CD4-positive, alpha-beta memory T cell (primary cell): ENCODE measurements around the gene CAP2. TPM values are rescaled to one million over a fixed set of nuclear protein-coding genes. Genes with fewer than 3 reads are reported as not detected.
"Not testable (repeated sequence)": the region's sequence is repeated elsewhere in the genome, so short reads cannot be mapped to it uniquely, and the experiment has no call there.

ENCODE experiments used
- CTCF ChIA-PET: fragments of 350-600 bp; sonication (Branson Sonifier 250); formaldehyde crosslinking; loops from one replicate; lab custom pipeline; 2021; ENCODE audit warnings: inconsistent platforms; ENCODE audit not compliant: partially characterized antibody; lab: Charles Lee
- POLR2A ChIA-PET: fragments of 350-600 bp; sonication (Branson Sonifier 250); formaldehyde crosslinking; loops from one replicate; lab custom pipeline; 2021; ENCODE audit not compliant: partially characterized antibody; lab: Charles Lee
- DNase-seq, 5 donors: peaks; one replicate each; pipeline versions ENCODE4 v3.0.0 to v3.0.0-alpha.2; 2020 to 2022; ENCODE audit warnings: mixed read lengths in 1 of 5
- H3K27ac ChIP-seq: one replicate; pipeline ENCODE4 v1.7.0; 2013; ENCODE audit warnings: low read depth, low read length
- H3K27me3 ChIP-seq: 2 replicates; pipeline ENCODE4 v1.7.0; 2013; ENCODE audit warnings: mild to moderate bottlenecking, low read length, moderate library complexity; ENCODE audit not compliant: insufficient read depth
- H3K36me3 ChIP-seq: 2 replicates; pipeline ENCODE4 v1.7.0; 2013; ENCODE audit warnings: mild to moderate bottlenecking, low read length, moderate library complexity; ENCODE audit not compliant: insufficient read depth
- H3K4me1 ChIP-seq: 2 replicates; pipeline ENCODE4 v1.7.0; 2013; ENCODE audit warnings: mild to moderate bottlenecking, low read length, moderate library complexity; ENCODE audit not compliant: insufficient read depth
- H3K4me3 ChIP-seq, 2 donors: one replicate each; pipeline ENCODE4 v1.7.0; 2013; ENCODE audit warnings: low read length in 2 of 2, mild to moderate bottlenecking in 1 of 2
- H3K9me3 ChIP-seq, 2 donors: one replicate each; pipeline ENCODE4 v1.7.0; 2013; ENCODE audit warnings: low read length in 2 of 2, control low read depth in 1 of 2; ENCODE audit not compliant: control insufficient read depth in 1 of 2
- H3K27ac Mint-ChIP-seq, 7 donors: one replicate each; pipeline ENCODE4 v1.8.0; 2020 to 2021; ENCODE audit warnings: mixed read lengths in 7 of 7, mild to moderate bottlenecking in 6 of 7, inconsistent platforms in 3 of 7, moderate library complexity in 3 of 7
- H3K27me3 Mint-ChIP-seq, 2 donors: one replicate each; pipeline ENCODE4 v1.8.0; 2020 to 2021; ENCODE audit warnings: mixed read lengths in 2 of 2
- H3K36me3 Mint-ChIP-seq, 2 donors: one replicate each; pipeline ENCODE4 v1.8.0; 2020 to 2021; ENCODE audit warnings: mixed read lengths in 2 of 2, inconsistent platforms in 1 of 2, mild to moderate bottlenecking in 1 of 2
- H3K4me1 Mint-ChIP-seq, 4 donors: one replicate each; pipeline ENCODE4 v1.8.0; 2020 to 2021; ENCODE audit warnings: mixed read lengths in 4 of 4, mild to moderate bottlenecking in 1 of 4
- H3K4me3 Mint-ChIP-seq, 8 donors: one replicate each; pipeline ENCODE4 v1.8.0; 2020 to 2021; ENCODE audit warnings: mixed read lengths in 8 of 8, mild to moderate bottlenecking in 7 of 8, moderate library complexity in 6 of 8, inconsistent platforms in 3 of 8
- H3K9me3 Mint-ChIP-seq, 8 donors: one replicate each; pipeline ENCODE4 v1.8.0; 2020 to 2021; ENCODE audit warnings: mixed read lengths in 8 of 8, mild to moderate bottlenecking in 5 of 8, inconsistent platforms in 3 of 8, moderate library complexity in 1 of 8
- intact Hi-C: fragments of 100-400 bp; cut with micrococcal nuclease; formaldehyde crosslinking; loops from one replicate; pipeline ENCODE4 v1.15.1; 2023
- polyA plus RNA-seq, 2 donors: library from polyadenylated mRNA; unstranded; fragments of 300-500 nt; fragmentation: Illumina TruSeq; gene quantifications; one replicate each; pipeline ENCODE4 v1.2.3, GENCODE V29; 2021
- total RNA-seq, 2 experiments: library from RNA; stranded (reverse); gene quantifications; one replicate each; pipeline ENCODE4 v1.2.3, GENCODE V29; 2021

Gene CAP2
- total and polyA plus RNA-seq, 4 experiments from 2014 or later: not detected

- H3K4me3 Mint-ChIP-seq, intact Hi-C loops, H3K4me3 ChIP-seq, POLR2A ChIA-PET, H3K27me3 Mint-ChIP-seq, H3K4me1 Mint-ChIP-seq, H3K27ac ChIP-seq, H3K4me1 ChIP-seq, CTCF ChIA-PET, H3K36me3 ChIP-seq, DNase-seq, H3K36me3 Mint-ChIP-seq, H3K27me3 ChIP-seq, H3K9me3 ChIP-seq: not testable (repeated sequence)
- Mint-ChIP-seq H3K27ac (peak overlapping the region in 1 of 7 donors; percentile 45), H3K9me3 (peaks cover 0 to 11% (median 6%) of the 10 kb centered on the region in 8 donors)
Observed at GRCh38 chr6:17414395-17414794, 21.0 kb downstream of the CAP2 start.

DNA sequence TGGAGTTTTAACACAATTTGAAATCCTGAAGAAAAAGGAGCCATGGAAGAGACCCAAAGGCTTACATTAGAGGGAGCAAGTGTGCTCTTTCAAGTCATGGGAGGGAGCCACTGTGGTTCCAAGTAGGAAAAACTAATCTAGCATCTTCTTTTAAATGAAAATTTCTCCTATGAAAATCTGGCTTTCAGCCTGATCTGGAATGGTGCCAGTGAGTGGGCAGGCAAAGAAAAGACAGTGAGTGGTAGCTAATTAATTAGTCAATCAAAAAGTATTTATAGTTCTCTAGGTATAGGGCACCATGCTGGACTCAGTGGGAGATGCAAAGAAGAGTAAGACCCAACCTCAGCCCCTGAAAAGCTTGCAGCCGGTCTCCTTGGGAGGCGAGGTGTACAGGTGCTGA is 21.9 kb downstream of the CAP2 start:
- intact Hi-C loops: no loop called here
- Histone ChIP-seq H3K36me3 (no peaks in the 10 kb centered on the region), H3K27me3 (no peaks in the 10 kb centered on the region), H3K4me1 (no peaks in the 10 kb centered on the region), H3K4me3 (no peak overlapping the region), H3K27ac (no peak overlapping the region), H3K9me3 (no peaks in the 10 kb centered on the region)
- Mint-ChIP-seq H3K4me1 (no peaks in the 10 kb centered on the region), H3K36me3 (no peaks in the 10 kb centered on the region), H3K9me3 (peaks cover 0 to 7% (median 4%) of the 10 kb centered on the region in 8 donors), H3K4me3 (no peak overlapping the region), H3K27ac (no peak overlapping the region), H3K27me3 (peaks cover 0 to 5% of the 10 kb centered on the region in 2 donors)
- no peak for DNase-seq
- CTCF ChIA-PET: no interaction called here
- POLR2A ChIA-PET: no interaction called here

DNA sequence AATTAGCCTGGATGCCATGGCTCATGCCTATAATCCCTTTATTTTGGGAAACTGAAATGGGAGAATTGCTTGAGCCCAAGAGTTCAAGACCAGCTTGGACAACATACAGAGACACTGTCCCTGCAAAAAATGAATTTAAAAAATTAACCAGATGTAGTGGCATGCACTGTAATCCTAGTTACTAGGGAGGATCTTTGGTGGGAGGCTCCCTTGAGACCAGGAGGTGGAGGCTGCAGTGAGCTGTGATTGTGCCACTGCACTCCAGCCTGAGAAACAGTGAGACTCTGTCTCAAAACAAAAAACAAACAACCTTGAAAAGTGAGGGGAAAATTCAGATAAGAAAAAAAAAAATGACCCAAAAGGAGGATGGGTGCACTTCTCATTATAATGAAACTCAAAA is 23.4 kb downstream of the CAP2 start:
- Histone ChIP-seq H3K4me1 (no peaks in the 10 kb centered on the region), H3K27me3 (no peaks in the 10 kb centered on the region), H3K9me3 (no peaks in the 10 kb centered on the region), H3K36me3 (no peaks in the 10 kb centered on the region), H3K27ac (no peak overlapping the region), H3K4me3 (no peak overlapping the region)
- no peaks in the 10 kb centered on the region for H3K4me1 Mint-ChIP-seq
- peaks cover 6% of the 10 kb centered on the region in 2 donors for H3K27me3 Mint-ChIP-seq
- H3K4me3 Mint-ChIP-seq: no peak overlapping the region
- no peak for DNase-seq
- H3K9me3 Mint-ChIP-seq: peaks cover 0 to 4% (median 2%) of the 10 kb centered on the region in 8 donors
- intact Hi-C loops: no loop called here
- ChIA-PET CTCF (no interaction called here), POLR2A (no interaction called here)
- H3K36me3 Mint-ChIP-seq: no peaks in the 10 kb centered on the region
- H3K27ac Mint-ChIP-seq: no peak overlapping the region

GRCh38 chr6:17417817-17418216 is 24.4 kb downstream of the CAP2 start:
- H3K4me1 ChIP-seq: no peaks in the 10 kb centered on the region
- H3K9me3 ChIP-seq: no peaks in the 10 kb centered on the region
- POLR2A ChIA-PET: no interaction called here
- H3K36me3 ChIP-seq: no peaks in the 10 kb centered on the region
- no peak overlapping the region for H3K27ac Mint-ChIP-seq
- H3K4me3 ChIP-seq: no peak overlapping the region
- intact Hi-C loops: no loop called here
- H3K36me3 Mint-ChIP-seq: no peaks in the 10 kb centered on the region
- peaks cover 0 to 3% (median 0%) of the 10 kb centered on the region in 8 donors for H3K9me3 Mint-ChIP-seq
- no peak overlapping the region for H3K4me3 Mint-ChIP-seq
- H3K27me3 Mint-ChIP-seq: peaks cover 6% of the 10 kb centered on the region in 2 donors
- no peak overlapping the region for H3K27ac ChIP-seq
- no peaks in the 10 kb centered on the region for H3K27me3 ChIP-seq
- CTCF ChIA-PET: no interaction called here
- no peaks in the 10 kb centered on the region for H3K4me1 Mint-ChIP-seq
- DNase-seq: no peak

GRCh38 chr6:17418281-17419188 is 25.1 kb downstream of the CAP2 start:
- peaks cover 0 to 3% (median 0%) of the 10 kb centered on the region in 8 donors for H3K9me3 Mint-ChIP-seq
- Histone ChIP-seq H3K4me3 (no peak overlapping the region), H3K27ac (no peak overlapping the region), H3K4me1 (no peaks in the 10 kb centered on the region), H3K36me3 (no peaks in the 10 kb centered on the region), H3K9me3 (no peaks in the 10 kb centered on the region), H3K27me3 (no peaks in the 10 kb centered on the region)
- H3K4me1 Mint-ChIP-seq: no peaks in the 10 kb centered on the region
- H3K4me3 Mint-ChIP-seq: no peak overlapping the region
- POLR2A ChIA-PET: no interaction called here
- CTCF ChIA-PET: no interaction called here
- H3K27me3 Mint-ChIP-seq: peaks cover 6% of the 10 kb centered on the region in 2 donors
- no peaks in the 10 kb centered on the region for H3K36me3 Mint-ChIP-seq
- no peak for DNase-seq
- intact Hi-C loops: no loop called here
- H3K27ac Mint-ChIP-seq: no peak overlapping the region

DNA sequence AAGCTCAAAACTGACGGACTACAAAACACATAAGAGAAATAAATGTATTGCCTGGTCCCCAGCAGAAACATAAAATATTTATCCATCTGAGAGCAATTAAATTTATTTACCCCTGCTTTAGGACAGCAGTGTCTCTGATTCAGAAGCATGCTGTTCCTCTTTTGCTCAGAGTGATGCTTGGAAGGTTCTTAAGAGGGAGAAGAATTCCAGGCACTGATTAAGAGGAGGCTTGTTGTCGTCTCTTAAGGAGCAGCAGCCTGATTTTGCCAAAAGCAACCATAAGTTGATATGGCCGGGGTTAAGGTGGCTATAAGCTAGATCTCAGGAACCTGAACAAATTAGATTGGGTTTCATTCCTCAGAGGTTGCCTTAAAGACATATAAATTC is 25.8 kb downstream of the CAP2 start:
- intact Hi-C loops: no loop called here
- H3K27me3 Mint-ChIP-seq: peaks cover 6% of the 10 kb centered on the region in 2 donors
- no peak overlapping the region for H3K27ac ChIP-seq
- H3K4me1 ChIP-seq: no peaks in the 10 kb centered on the region
- H3K27me3 ChIP-seq: no peaks in the 10 kb centered on the region
- no peaks in the 10 kb centered on the region for H3K36me3 ChIP-seq
- no peak overlapping the region for H3K4me3 ChIP-seq
- H3K36me3 Mint-ChIP-seq: no peaks in the 10 kb centered on the region
- no peak overlapping the region for H3K4me3 Mint-ChIP-seq
- peaks cover 0 to 3% (median 0%) of the 10 kb centered on the region in 8 donors for H3K9me3 Mint-ChIP-seq
- H3K9me3 ChIP-seq: no peaks in the 10 kb centered on the region
- no peaks in the 10 kb centered on the region for H3K4me1 Mint-ChIP-seq
- H3K27ac Mint-ChIP-seq: no peak overlapping the region
- ChIA-PET POLR2A (no interaction called here), CTCF (no interaction called here)
- no peak for DNase-seq

GRCh38 chr6:17420368-17420767 is 27.0 kb downstream of the CAP2 start:
- Histone ChIP-seq H3K4me3 (no peak overlapping the region), H3K27ac (no peak overlapping the region), H3K27me3 (no peaks in the 10 kb centered on the region), H3K36me3 (no peaks in the 10 kb centered on the region), H3K9me3 (no peaks in the 10 kb centered on the region), H3K4me1 (no peaks in the 10 kb centered on the region)
- no peaks in the 10 kb centered on the region for H3K36me3 Mint-ChIP-seq
- POLR2A ChIA-PET: no interaction called here
- H3K4me1 Mint-ChIP-seq: no peaks in the 10 kb centered on the region
- H3K27ac Mint-ChIP-seq: no peak overlapping the region
- intact Hi-C loops: no loop called here
- CTCF ChIA-PET: no interaction called here
- DNase-seq: no peak
- H3K27me3 Mint-ChIP-seq: peaks cover 6% of the 10 kb centered on the region in 2 donors
- no peak overlapping the region for H3K4me3 Mint-ChIP-seq
- H3K9me3 Mint-ChIP-seq: no peaks in the 10 kb centered on the region
